ENCODE measurements around the gene NSD1. TPM values are rescaled to one million over a fixed set of nuclear protein-coding genes. Genes with fewer than 3 reads are reported as not detected.
A peak's percentile ranks its signal among the peaks of the same experiment; 100 is the strongest.
"Not testable (repeated sequence)": the region's sequence is repeated elsewhere in the genome, so short reads cannot be mapped to it uniquely, and the experiment has no call there.

The NSD1 gene
- total RNA-seq, 1 donor from 2014 or later: 103 TPM

DNA sequence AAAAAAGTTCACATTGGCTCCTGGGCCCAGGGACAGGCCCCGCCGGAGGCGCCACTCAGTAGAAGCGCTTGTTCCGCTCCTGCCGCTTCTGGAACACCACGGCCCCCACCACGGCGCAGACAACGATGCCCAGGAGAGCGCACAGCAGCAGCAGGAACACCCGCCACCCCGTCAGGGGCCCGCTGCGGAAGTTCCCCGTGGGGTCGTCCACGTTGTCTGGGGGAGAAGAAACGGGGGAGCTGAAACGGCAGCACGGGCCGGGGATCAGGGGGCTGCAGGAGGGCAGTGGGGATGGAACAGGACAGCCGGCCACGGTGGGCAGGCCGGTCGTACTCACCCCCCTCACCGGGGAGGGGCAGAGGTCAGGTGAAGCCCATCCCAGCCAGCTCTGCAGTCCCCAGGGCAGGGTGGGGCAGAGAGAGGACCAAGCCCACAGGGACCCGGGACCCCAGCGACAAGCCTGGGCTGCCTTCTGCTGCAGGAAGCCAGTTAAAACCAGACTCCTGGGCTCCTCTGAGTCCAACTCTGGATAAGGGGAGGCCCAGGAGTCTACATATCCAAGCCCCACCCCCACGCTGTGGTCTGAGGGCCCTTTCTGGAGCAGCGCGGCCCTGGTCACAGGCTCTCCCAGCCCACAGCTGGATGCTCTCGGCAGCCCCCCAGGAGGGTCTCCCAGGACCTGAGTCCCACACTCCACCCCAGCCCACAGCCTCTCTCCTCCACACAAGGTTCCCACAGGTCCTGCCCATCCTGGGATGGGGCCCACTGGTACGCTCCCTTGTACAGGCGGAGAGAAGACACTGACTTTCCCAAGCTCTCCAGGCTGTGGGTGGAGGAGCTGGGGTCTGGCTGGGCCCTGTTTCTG lies 198.7 kb downstream of the NSD1 start:
- DNase-seq: no peak
- intact Hi-C loops (cut with micrococcal nuclease): no loop called here
- Mint-ChIP-seq H3K9me3 (no peaks in the 10 kb centered on the region), H3K4me1 (peaks cover 2% of the 10 kb centered on the region), H3K27me3 (no peaks in the 10 kb centered on the region), H3K4me3 (no peak overlapping the region), H3K27ac (no peak overlapping the region), H3K36me3 (ENCODE audit: low read depth) (peaks cover 48% of the 10 kb centered on the region)

DNA sequence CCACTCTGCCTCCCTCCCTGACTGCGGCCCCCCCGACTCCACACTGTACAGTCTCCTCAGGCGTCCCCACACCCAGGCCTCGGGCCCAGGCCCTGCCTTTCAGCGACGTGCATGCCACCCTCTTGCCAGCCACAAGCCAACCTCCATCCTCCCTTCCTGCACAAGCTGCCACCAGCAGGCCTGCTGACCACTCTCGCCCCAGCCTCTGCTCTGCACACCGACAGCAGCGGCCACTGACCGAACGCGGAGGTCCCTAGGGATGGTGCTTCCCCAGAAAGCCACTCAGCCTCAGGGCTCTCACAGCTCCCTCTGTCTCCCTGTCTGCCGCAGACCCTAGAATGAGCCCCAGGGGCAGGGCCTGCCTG lies 199.3 kb downstream of the NSD1 start:
- intact Hi-C loops (cut with micrococcal nuclease): no loop called here
- Mint-ChIP-seq H3K4me1 (no peaks in the 10 kb centered on the region), H3K36me3 (ENCODE audit: low read depth) (peaks cover 49% of the 10 kb centered on the region), H3K9me3 (no peaks in the 10 kb centered on the region), H3K27me3 (no peaks in the 10 kb centered on the region), H3K27ac (no peak overlapping the region), H3K4me3 (no peak overlapping the region)
- no peak for DNase-seq

DNA sequence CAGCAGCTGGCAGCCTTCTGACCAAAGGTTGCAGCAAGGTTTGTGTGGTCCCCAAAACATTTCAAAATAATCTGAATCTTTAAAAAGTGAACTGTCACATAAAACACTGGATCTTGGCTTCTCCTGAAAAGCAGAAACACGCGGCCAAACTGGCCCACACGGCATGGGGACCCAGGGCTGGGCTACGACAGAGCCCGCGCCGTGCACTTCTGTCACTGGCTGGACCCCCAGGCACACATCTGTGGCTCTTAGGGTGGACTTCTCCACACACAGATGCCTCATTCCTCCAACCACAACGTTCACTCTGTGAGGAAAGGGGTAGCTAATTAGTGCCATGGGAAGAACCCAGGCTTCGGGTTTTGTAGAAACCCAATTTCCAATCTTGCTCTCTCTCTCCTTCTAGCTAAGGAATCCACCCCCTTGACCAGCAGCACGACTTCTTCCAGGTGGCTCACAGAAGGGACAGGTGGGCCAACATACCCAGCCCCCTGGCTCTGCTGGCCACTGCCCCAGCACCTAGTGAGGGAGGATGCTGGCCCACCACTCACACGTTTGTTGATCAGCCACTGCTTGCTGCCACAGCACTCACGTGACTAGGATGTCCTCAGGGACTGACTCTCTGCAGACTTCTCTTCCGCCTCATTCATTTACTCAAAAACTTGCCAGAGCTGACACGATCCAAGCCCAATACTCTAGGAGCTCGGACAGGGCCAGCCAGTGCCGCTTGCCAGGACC lies 200.0 kb downstream of the NSD1 start:
- Mint-ChIP-seq H3K36me3 (ENCODE audit: low read depth) (peaks cover 49% of the 10 kb centered on the region), H3K9me3 (no peaks in the 10 kb centered on the region), H3K27me3 (no peaks in the 10 kb centered on the region), H3K27ac (no peak overlapping the region), H3K4me3 (no peak overlapping the region), H3K4me1 (no peaks in the 10 kb centered on the region)
- intact Hi-C loops (cut with micrococcal nuclease): no loop called here
- DNase-seq: no peak

DNA sequence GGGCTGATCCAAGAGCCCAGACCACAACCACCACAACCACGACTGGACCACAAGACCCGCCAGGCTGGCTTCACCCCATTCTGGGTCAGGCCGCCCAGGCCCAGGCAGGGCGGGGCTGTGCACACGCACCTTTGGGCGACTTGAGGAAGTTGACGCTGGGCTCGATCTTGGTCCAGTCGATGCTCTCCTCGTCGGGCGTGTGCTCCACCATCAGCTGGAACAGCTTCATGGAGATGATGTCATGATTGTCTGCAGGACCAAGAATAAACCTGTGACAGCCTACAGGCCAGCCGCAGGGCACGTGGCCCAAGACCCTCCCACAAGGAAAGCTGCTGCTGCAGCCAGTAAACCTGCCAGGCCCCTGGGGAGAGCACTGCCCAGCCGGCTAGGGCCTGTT lies 200.6 kb downstream of the NSD1 start:
- no peak for DNase-seq
- no peaks in the 10 kb centered on the region for H3K4me1 Mint-ChIP-seq
- H3K4me3 Mint-ChIP-seq: no peak overlapping the region
- intact Hi-C loops (cut with micrococcal nuclease): no loop called here
- no peaks in the 10 kb centered on the region for H3K27me3 Mint-ChIP-seq
- H3K9me3 Mint-ChIP-seq: no peaks in the 10 kb centered on the region
- peaks cover 54% of the 10 kb centered on the region for H3K36me3 Mint-ChIP-seq (ENCODE audit: low read depth)
- H3K27ac Mint-ChIP-seq: no peak overlapping the region

- H3K9me3 Mint-ChIP-seq: no peaks in the 10 kb centered on the region
- H3K36me3 Mint-ChIP-seq (ENCODE audit: low read depth): peaks cover 62% of the 10 kb centered on the region
- no peak for DNase-seq
- intact Hi-C loops (cut with micrococcal nuclease): no loop called here
- H3K27ac Mint-ChIP-seq: peak overlapping the region; percentile 48
- H3K4me3 Mint-ChIP-seq: no peak overlapping the region
- no peaks in the 10 kb centered on the region for H3K27me3 Mint-ChIP-seq
- peaks cover 7% of the 10 kb centered on the region for H3K4me1 Mint-ChIP-seq
Observed at GRCh38 chr5:177334781-177335700, 201.5 kb downstream of the NSD1 start.

GRCh38 chr5:177335701-177336065 lies 202.1 kb downstream of the NSD1 start:
- DNase-seq: no peak
- H3K9me3 Mint-ChIP-seq: no peaks in the 10 kb centered on the region
- no peaks in the 10 kb centered on the region for H3K27me3 Mint-ChIP-seq
- H3K4me3 Mint-ChIP-seq: no peak overlapping the region
- intact Hi-C loops (cut with micrococcal nuclease): no loop called here
- peaks cover 61% of the 10 kb centered on the region for H3K36me3 Mint-ChIP-seq (ENCODE audit: low read depth)
- no peak overlapping the region for H3K27ac Mint-ChIP-seq
- peaks cover 9% of the 10 kb centered on the region for H3K4me1 Mint-ChIP-seq

DNA sequence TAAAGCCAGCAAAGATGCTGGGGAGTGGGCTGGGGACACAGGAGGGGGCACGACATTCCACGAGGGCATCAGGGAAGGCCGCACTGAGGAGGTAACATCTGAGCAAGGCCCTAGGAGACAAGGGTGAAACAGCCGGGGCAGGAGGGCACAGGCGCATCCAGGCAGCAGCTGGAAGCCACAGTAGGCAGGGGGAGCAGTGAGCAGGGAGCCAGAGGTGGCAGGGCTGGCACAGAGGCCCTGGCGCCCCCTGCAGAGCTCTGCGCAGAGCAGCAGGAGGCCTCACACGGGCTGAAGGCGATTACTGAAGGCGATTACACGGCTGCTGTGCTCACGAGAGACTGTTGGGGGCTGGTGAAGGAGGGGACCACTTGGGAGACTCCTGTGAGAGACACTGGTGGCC lies 202.5 kb downstream of the NSD1 start:
- intact Hi-C loops (cut with micrococcal nuclease): no loop called here
- H3K4me1 Mint-ChIP-seq: peaks cover 9% of the 10 kb centered on the region
- peak overlapping the region; percentile 2 for H3K27ac Mint-ChIP-seq
- H3K4me3 Mint-ChIP-seq: no peak overlapping the region
- H3K36me3 Mint-ChIP-seq (ENCODE audit: low read depth): peaks cover 60% of the 10 kb centered on the region
- DNase-seq: no peak
- H3K9me3 Mint-ChIP-seq: no peaks in the 10 kb centered on the region
- no peaks in the 10 kb centered on the region for H3K27me3 Mint-ChIP-seq

DNA sequence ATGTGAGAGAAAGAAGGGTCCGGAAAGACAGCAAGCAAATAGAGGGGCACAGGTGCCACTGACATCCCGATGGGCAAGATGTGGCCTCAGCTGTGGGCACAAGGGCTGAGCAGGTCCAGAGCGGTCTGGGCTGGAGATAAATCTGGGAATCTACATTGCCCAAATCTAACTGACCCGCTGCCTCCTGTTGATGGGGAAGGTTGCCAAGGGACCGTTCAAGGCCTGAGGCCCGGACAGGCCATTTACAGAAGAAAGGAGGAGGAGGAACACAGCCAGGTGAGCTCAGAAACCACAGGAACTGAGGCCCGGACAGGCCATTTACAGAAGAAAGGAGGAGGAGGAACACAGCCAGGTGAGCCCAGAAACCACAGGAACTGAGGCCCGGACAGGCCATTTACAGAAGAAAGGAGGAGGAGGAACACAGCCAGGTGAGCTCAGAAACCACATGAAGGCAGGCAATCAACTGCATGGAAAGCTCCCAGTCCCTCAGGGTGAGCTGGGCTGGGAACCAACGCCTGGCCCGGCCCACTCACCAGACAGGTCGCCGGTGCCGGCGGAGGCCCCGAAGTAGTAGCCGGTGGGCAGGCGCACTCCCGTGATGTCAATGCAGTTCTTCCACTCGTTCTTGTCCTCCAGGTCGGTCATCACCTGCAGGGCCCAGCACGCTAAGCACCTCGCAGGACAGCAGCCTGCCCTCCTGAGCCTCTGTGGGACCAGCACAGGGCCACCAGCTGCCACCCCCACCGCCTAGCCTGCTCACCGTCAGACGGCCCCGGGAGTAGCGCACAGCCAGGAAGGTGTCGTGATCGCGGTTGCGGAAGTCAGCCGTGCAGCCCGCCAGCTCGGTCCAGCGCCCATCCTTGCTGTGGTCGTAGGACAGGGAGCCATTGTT lies 203.3 kb downstream of the NSD1 start:
- intact Hi-C loops (cut with micrococcal nuclease): no loop called here
- H3K27me3 Mint-ChIP-seq: no peaks in the 10 kb centered on the region
- H3K9me3 Mint-ChIP-seq: no peaks in the 10 kb centered on the region
- H3K4me3 Mint-ChIP-seq: no peak overlapping the region
- no peak for DNase-seq
- no peak overlapping the region for H3K27ac Mint-ChIP-seq
- H3K4me1 Mint-ChIP-seq: peaks cover 9% of the 10 kb centered on the region
- H3K36me3 Mint-ChIP-seq (ENCODE audit: low read depth): peaks cover 66% of the 10 kb centered on the region

GRCh38 chr5:177338251-177339106 lies 204.9 kb downstream of the NSD1 start:
- Mint-ChIP-seq H3K27ac (no peak overlapping the region), H3K27me3 (no peaks in the 10 kb centered on the region), H3K4me3 (no peak overlapping the region), H3K4me1 (peaks cover 11% of the 10 kb centered on the region), H3K36me3 (ENCODE audit: low read depth) (peaks cover 63% of the 10 kb centered on the region), H3K9me3 (no peaks in the 10 kb centered on the region)
- no peak for DNase-seq
- intact Hi-C loops (cut with micrococcal nuclease): no loop called here

- H3K36me3 Mint-ChIP-seq (ENCODE audit: low read depth): peaks cover 59% of the 10 kb centered on the region
- H3K4me3 Mint-ChIP-seq: no peak overlapping the region
- no peaks in the 10 kb centered on the region for H3K27me3 Mint-ChIP-seq
- peak overlapping the region; percentile 51 for H3K27ac Mint-ChIP-seq
- no peak for DNase-seq
- no peaks in the 10 kb centered on the region for H3K9me3 Mint-ChIP-seq
- H3K4me1 Mint-ChIP-seq: peaks cover 13% of the 10 kb centered on the region
- intact Hi-C loops (cut with micrococcal nuclease): no loop called here
Observed at GRCh38 chr5:177339107-177339638, 205.6 kb downstream of the NSD1 start.

- H3K9me3 Mint-ChIP-seq; H3K27me3 Mint-ChIP-seq; DNase-seq; H3K4me3 Mint-ChIP-seq; intact Hi-C loops (cut with micrococcal nuclease); H3K27ac Mint-ChIP-seq: not testable (repeated sequence)
- H3K4me1 Mint-ChIP-seq: peaks cover 23% of the 10 kb centered on the region
- H3K36me3 Mint-ChIP-seq (ENCODE audit: low read depth): peaks cover 49% of the 10 kb centered on the region
Observed at GRCh38 chr5:177343000-177343399, 209.4 kb downstream of the NSD1 start.

GRCh38 chr5:177343777-177344176 lies 210.2 kb downstream of the NSD1 start:
- Mint-ChIP-seq H3K27me3 (no peaks in the 10 kb centered on the region), H3K4me3 (no peak overlapping the region), H3K4me1 (peaks cover 23% of the 10 kb centered on the region), H3K9me3 (no peaks in the 10 kb centered on the region), H3K27ac (no peak overlapping the region), H3K36me3 (ENCODE audit: low read depth) (peaks cover 48% of the 10 kb centered on the region)
- intact Hi-C loops (cut with micrococcal nuclease): no loop called here
- DNase-seq: no peak

Measured in activated CD4-positive, alpha-beta T cell treated with anti-CD3 and anti-CD28 coated beads, Interleukin-2, amount 10 ng/mL, durations not matched to agents 24 days and 14 days (primary cell).